Measurements from ENCODE around the gene BAD. TPM values are rescaled to one million over a fixed set of nuclear protein-coding genes. Genes with fewer than 3 reads are reported as not detected.

Gene BAD
- total RNA-seq, 1 experiment from 2014 or later = 23.3 TPM

DNA sequence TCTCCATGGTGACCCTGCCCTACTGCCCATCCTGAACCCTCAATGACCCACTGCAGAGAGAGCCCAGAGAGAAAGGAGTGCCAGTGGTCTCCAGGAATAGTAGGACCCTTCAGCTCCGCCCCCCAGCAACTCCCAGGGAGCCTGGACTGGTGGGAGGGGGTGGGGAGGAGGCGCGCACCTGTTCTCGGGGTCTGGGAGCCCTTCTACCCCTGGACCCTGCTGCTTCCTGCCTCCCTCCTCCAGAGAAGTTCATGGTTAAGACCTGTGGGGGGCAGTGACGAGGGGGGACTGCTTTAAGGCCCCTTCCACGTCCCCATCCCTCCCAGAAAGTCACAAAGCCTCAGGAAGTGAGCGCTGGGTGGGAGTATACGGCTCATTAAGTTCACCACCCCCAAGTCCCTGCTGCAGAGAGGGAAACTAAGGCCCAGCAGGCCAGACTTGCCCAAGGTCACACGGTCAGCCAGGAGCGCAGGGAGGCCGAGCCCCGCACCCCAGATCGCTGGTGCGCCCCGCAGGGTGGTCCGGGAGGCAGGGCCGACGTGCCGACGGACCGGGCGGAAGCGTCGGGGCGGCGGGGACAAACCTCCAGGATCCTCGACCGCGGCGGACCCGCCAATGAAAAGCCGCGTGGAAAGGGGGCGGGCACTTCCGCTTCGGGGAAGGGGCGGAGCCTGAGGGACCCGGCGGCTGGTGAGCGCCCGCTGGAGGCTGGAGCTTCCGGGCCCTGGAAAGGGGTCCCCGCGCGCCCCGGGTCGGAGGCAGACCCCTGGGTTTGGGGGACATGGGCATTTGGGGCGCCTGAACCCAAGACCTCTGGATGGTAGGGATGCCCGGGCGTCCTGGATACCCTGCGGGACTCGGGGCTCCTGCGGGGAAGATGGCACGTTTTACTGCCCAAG is 58.6 kb downstream of the BAD start, which contains the start of the genes NUDT22 and TRPT1:
Gene NUDT22, plus strand, starts transcription at position 667 of the 899 bp plus-strand sequence. CDS start 379 bp downstream, outside the sequence.
Gene TRPT1, minus strand, starts transcription at position 579 of the 899 bp plus-strand sequence. Its CDS starts 326 bp downstream, at position 253.
- H3K27me3 Mint-ChIP-seq (ENCODE audit: low read depth) = no peaks in the 10 kb centered on the region; the same call in 1 of the 2 replicates
- no peaks in the 10 kb centered on the region for H4K20me1 ChIP-seq (ENCODE audit: control insufficient read depth, insufficient read depth, insufficient read length)
- no peaks in the 10 kb centered on the region for H3K9me3 Mint-ChIP-seq
- peaks cover 24% of the 10 kb centered on the region for H3K23me2 ChIP-seq (ENCODE audit: insufficient read length, low read depth, low read length, poor library complexity, severe bottlenecking)
- no peak within 1 kb of the TSS for H3K18ac ChIP-seq (ENCODE audit: insufficient read length, low read depth, low read length)
- peak; percentile 90 for DNase-seq
- H3K9me3 ChIP-seq (ENCODE audit: control insufficient read depth, low read depth, low read length) = no peaks in the 10 kb centered on the region
- H3K14ac ChIP-seq (ENCODE audit: insufficient read depth, low read length) = peak within 1 kb of the TSS; percentile 84
- no peak within 1 kb of the TSS for H2BK15ac ChIP-seq (ENCODE audit: low read depth, low read length)
- H3K79me2 ChIP-seq (ENCODE audit: insufficient read depth, low read length) = no peaks in the 10 kb centered on the region
- H4K8ac ChIP-seq (replicated peaks; ENCODE audit: insufficient read length, low read depth, low read length) = no peak within 1 kb of the TSS
- no peak within 1 kb of the TSS for H2BK5ac ChIP-seq (ENCODE audit: insufficient read length, low read length)
- H3K79me1 ChIP-seq (ENCODE audit: insufficient read depth, low read depth, low read length, poor library complexity, severe bottlenecking) = no peaks in the 10 kb centered on the region
- no CpG with 5 or more reads among the region's 54 CpGs for WGBS (ENCODE audit: extremely low coverage, insufficient read length, low lambda C conversion rate)
- H2BK12ac ChIP-seq (ENCODE audit: insufficient read length, low read depth, low read length) = no peak within 1 kb of the TSS
- no peak within 1 kb of the TSS for H4K91ac ChIP-seq (ENCODE audit: insufficient read length, low read depth, low read length)
- H3T11ph ChIP-seq (ENCODE audit: low read length) = no peak within 1 kb of the TSS
- peak within 1 kb of the TSS; percentile 59 for H3K9ac ChIP-seq (ENCODE audit: extremely low read depth, insufficient read length, low read length)
- H3K27me3 ChIP-seq (ENCODE audit: insufficient read depth, low read length) = no peaks in the 10 kb centered on the region
- peak within 1 kb of the TSS; percentile 80 to 91 for H3K4me3 Mint-ChIP-seq
- H3K23ac ChIP-seq (ENCODE audit: insufficient read length, low read depth, low read length) = no peak within 1 kb of the TSS
- H3K27ac ChIP-seq (ENCODE audit: insufficient read length, low read depth, low read length) = no peak within 1 kb of the TSS
- no peak within 1 kb of the TSS for H2AFZ ChIP-seq (ENCODE audit: low read length)
- 0 out of 2 replicates have a peak, but pooled peaks cover 3% of the 10 kb centered on the region for H3K4me1 ChIP-seq (ENCODE audit: insufficient read depth, low read length)
- no peak within 1 kb of the TSS for H2AK5ac ChIP-seq (ENCODE audit: insufficient read length, low read length)
- peak; percentile 46 for TF ChIP-seq CTCF (conservative IDR thresholded peaks at IDR 0.05)
- H3K4me2 ChIP-seq (ENCODE audit: insufficient read depth, insufficient read length, low read length) = peak within 1 kb of the TSS; percentile 50
- H4K5ac ChIP-seq (ENCODE audit: insufficient read length, low read depth, low read length) = no peak within 1 kb of the TSS
- H3K36me3 Mint-ChIP-seq (ENCODE audit: insufficient read depth in 1 of 3, low read depth in 3 of 3) = peaks cover 0 to 14% (median 14%) of the 10 kb centered on the region in 3 experiments; a peak in 5 of 7 replicates
- H3K4me1 Mint-ChIP-seq = peaks cover 21 to 24% of the 10 kb centered on the region in 2 experiments
- H3K56ac ChIP-seq (ENCODE audit: insufficient read length, low read depth, low read length) = no peak within 1 kb of the TSS
- H3K4ac ChIP-seq (ENCODE audit: low read depth, low read length) = no peak within 1 kb of the TSS
- no peak within 1 kb of the TSS for H2BK20ac ChIP-seq (ENCODE audit: low read depth, low read length, poor library complexity, severe bottlenecking)
- H2BK120ac ChIP-seq (ENCODE audit: low read depth, low read length, poor library complexity, severe bottlenecking) = no peak within 1 kb of the TSS
- H3K27ac Mint-ChIP-seq = peak within 1 kb of the TSS; percentile 59 to 92 (median 63); a peak in 4 of 7 replicates
